Measurements from ENCODE around the gene PIGV. TPM values are rescaled to one million over a fixed set of nuclear protein-coding genes. Genes with fewer than 3 reads are reported as not detected.
"Not testable (repeated sequence)": the region's sequence is repeated elsewhere in the genome, so short reads cannot be mapped to it uniquely, and the experiment has no call there.

The PIGV gene
- total RNA-seq, 2 experiments from 2014 or later: 19.9 to 20.3 TPM

GRCh38 chr1:26794391-26794790 lies 6.6 kb downstream of the PIGV start:
- Mint-ChIP-seq H3K4me1 (ENCODE audit: low read depth) (peaks cover 55% of the 10 kb centered on the region), H3K4me3 (no peak overlapping the region), H3K9me3 (ENCODE audit: insufficient read depth) (no peaks in the 10 kb centered on the region), H3K27me3 (ENCODE audit: low read depth) (no peaks in the 10 kb centered on the region), H3K36me3 (ENCODE audit: low read depth) (peaks cover 62% of the 10 kb centered on the region), H3K27ac (peak overlapping the region; percentile 40)
- ATAC-seq (no peak), DNase-seq (no peak)
- ChIA-PET POLR2A (interaction anchor here (1.3 kb wide), 1 partner anchor 97 kb away, joined by 3 read pairs; no protein-coding TSS in a partner anchor), CTCF (interaction anchor here (1.2 to 1.8 kb wide), 2 partner anchors 31 to 192 kb away, joined by 5 read pairs; partner anchors contain the start of gene ZDHHC18)

GRCh38 chr1:26797627-26798026 lies 9.9 kb downstream of the PIGV start:
- Mint-ChIP-seq H3K27ac (peak overlapping the region; percentile 80), H3K36me3 (ENCODE audit: low read depth) (peaks cover 63% of the 10 kb centered on the region), H3K4me1 (ENCODE audit: low read depth) (peaks cover 59% of the 10 kb centered on the region), H3K4me3 (no peak overlapping the region), H3K27me3 (ENCODE audit: low read depth) (no peaks in the 10 kb centered on the region), H3K9me3 (ENCODE audit: insufficient read depth) (no peaks in the 10 kb centered on the region)
- DNase-seq (no peak), ATAC-seq (no peak)
- CTCF ChIA-PET: interaction anchor here (1.1 to 6.7 kb wide), 3 partner anchors 8 to 196 kb away, joined by 4 to 172 read pairs (median 5); partner anchors contain the start of gene PIGV
- POLR2A ChIA-PET: no interaction called here

GRCh38 chr1:26799479-26800142 lies 11.9 kb downstream of the PIGV start:
- Mint-ChIP-seq H3K27me3 (ENCODE audit: low read depth) (no peaks in the 10 kb centered on the region), H3K4me3 (peak overlapping the region; percentile 74), H3K9me3 (ENCODE audit: insufficient read depth) (no peaks in the 10 kb centered on the region), H3K4me1 (ENCODE audit: low read depth) (peaks cover 51% of the 10 kb centered on the region), H3K36me3 (ENCODE audit: low read depth) (peaks cover 46% of the 10 kb centered on the region), H3K27ac (peak overlapping the region; percentile 90)
- DNase-seq (peak; percentile 54), ATAC-seq (peak; percentile 76)
- POLR2A ChIA-PET: interaction anchor here (0.7 to 4.6 kb wide), 12 partner anchors 10 to 213 kb away, joined by 3 to 111 read pairs (median 4); partner anchors contain the start of gene PIGV
- CTCF ChIA-PET: interaction anchor here (0.6 to 6.7 kb wide), 18 partner anchors 10 to 299 kb away, joined by 3 to 172 read pairs (median 4); partner anchors contain the start of gene PIGV

DNA sequence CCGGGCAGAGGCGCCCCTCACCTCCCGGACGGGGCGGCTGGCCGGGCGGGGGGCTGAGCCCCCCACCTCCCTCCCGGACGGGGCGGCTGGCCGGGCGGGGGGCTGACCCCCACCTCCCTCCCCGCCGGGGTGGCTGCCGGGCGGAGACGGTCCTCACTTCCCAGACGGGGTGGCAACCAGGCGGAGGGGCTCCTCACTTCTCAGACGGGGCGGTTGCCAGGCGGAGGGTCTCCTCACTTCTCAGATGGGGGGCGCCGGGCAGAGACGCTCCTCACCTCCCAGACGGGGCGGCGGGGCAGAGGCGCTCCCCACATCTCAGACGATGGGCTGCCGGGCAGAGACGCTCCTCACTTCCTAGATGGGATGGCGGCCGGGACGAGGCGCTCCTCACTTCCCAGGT lies 16.2 kb downstream of the PIGV start:
- H3K9me3 Mint-ChIP-seq (ENCODE audit: insufficient read depth); CTCF ChIA-PET; H3K27me3 Mint-ChIP-seq (ENCODE audit: low read depth); ATAC-seq; DNase-seq; H3K27ac Mint-ChIP-seq; POLR2A ChIA-PET; H3K4me3 Mint-ChIP-seq: not testable (repeated sequence)
- Mint-ChIP-seq H3K36me3 (ENCODE audit: low read depth) (peaks cover 28% of the 10 kb centered on the region), H3K4me1 (ENCODE audit: low read depth) (peaks cover 42% of the 10 kb centered on the region)

DNA sequence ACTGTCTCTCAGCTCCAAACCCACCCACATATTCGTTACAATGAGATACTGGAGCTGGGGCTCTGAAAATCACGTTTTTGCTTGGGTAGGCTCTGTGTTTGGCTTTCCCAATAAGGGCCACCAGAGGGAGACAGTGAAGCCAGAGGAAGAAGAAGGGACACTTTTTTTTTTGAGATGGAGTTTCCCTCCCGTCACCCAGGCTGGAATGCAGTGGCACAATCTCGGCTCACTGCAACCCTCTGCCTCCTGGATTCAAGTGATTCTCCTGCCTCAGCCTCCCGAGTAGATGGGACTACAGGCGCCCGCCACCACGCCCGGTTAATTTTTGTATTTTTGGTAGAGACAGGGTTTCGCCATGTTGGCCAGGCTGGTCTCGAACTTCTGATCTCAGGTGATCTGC lies 22.4 kb downstream of the PIGV start:
- not testable (repeated sequence) for H3K27me3 Mint-ChIP-seq (ENCODE audit: low read depth); H3K9me3 Mint-ChIP-seq (ENCODE audit: insufficient read depth); H3K4me3 Mint-ChIP-seq; H3K36me3 Mint-ChIP-seq (ENCODE audit: low read depth)
- ChIA-PET CTCF (interaction anchor here (0.6 to 8.3 kb wide), 32 partner anchors 10 to 665 kb away, joined by 3 to 88 read pairs (median 4); partner anchors contain the start of genes GPN2, PIGV and ZDHHC18), POLR2A (interaction anchor here (0.6 to 2.4 kb wide), 7 partner anchors 9 to 164 kb away, joined by 3 to 8 read pairs (median 4); no protein-coding TSS in a partner anchor)
- Mint-ChIP-seq H3K4me1 (ENCODE audit: low read depth) (peaks cover 27% of the 10 kb centered on the region), H3K27ac (peak overlapping the region; percentile 74)
- DNase-seq (peak; percentile 83), ATAC-seq (peak; percentile 80)

DNA sequence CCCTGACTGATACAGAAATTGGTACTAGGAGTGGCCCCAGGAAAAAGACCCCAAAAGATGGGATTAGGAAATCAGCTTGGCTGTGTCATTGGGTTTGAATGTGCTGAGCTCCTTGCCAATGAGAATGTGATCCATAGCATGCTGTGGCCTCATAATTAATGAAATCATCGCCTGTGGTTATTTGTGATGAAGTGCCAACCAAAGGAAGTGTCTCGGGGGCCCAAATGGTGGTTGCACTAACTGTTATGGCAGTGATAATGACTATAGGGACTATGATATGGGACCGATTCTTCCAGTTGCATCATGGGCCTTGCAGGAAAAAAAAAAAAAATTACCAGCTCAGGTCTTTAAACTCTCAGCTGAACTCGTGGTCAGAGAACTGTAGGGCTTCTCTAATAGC lies 23.3 kb downstream of the PIGV start:
- ATAC-seq (no peak), DNase-seq (no peak)
- Mint-ChIP-seq H3K36me3 (ENCODE audit: low read depth) (peaks cover 2% of the 10 kb centered on the region), H3K27me3 (ENCODE audit: low read depth) (no peaks in the 10 kb centered on the region), H3K4me3 (no peak overlapping the region), H3K9me3 (ENCODE audit: insufficient read depth) (no peaks in the 10 kb centered on the region), H3K4me1 (ENCODE audit: low read depth) (peaks cover 21% of the 10 kb centered on the region), H3K27ac (peak overlapping the region; percentile 74)
- ChIA-PET POLR2A (interaction anchor here (0.6 to 2.4 kb wide), 6 partner anchors 10 to 1338 kb away, joined by 4 to 12 read pairs (median 4); partner anchors contain the start of gene PIGV), CTCF (interaction anchor here (0.6 to 8.3 kb wide), 19 partner anchors 9 to 535 kb away, joined by 3 to 88 read pairs (median 6); partner anchors contain the start of genes PIGV and ZDHHC18)

- H3K36me3 Mint-ChIP-seq (ENCODE audit: low read depth): peaks cover 3% of the 10 kb centered on the region
- peaks cover 21% of the 10 kb centered on the region for H3K4me1 Mint-ChIP-seq (ENCODE audit: low read depth)
- no peak for DNase-seq
- no peak for ATAC-seq
- POLR2A ChIA-PET: interaction anchor here (0.6 to 1.6 kb wide), 3 partner anchors 23 to 1338 kb away, joined by 3 to 12 read pairs (median 5); partner anchors contain the start of gene PIGV
- no peaks in the 10 kb centered on the region for H3K9me3 Mint-ChIP-seq (ENCODE audit: insufficient read depth)
- H3K27me3 Mint-ChIP-seq (ENCODE audit: low read depth): no peaks in the 10 kb centered on the region
- CTCF ChIA-PET: interaction anchor here (0.6 to 8.3 kb wide), 13 partner anchors 9 to 536 kb away, joined by 3 to 88 read pairs (median 22); partner anchors contain the start of genes PIGV and ZDHHC18
- H3K4me3 Mint-ChIP-seq: no peak overlapping the region
- H3K27ac Mint-ChIP-seq: no peak overlapping the region
Measured at GRCh38 chr1:26811708-26812107, 24.0 kb downstream of the PIGV start.

DNA sequence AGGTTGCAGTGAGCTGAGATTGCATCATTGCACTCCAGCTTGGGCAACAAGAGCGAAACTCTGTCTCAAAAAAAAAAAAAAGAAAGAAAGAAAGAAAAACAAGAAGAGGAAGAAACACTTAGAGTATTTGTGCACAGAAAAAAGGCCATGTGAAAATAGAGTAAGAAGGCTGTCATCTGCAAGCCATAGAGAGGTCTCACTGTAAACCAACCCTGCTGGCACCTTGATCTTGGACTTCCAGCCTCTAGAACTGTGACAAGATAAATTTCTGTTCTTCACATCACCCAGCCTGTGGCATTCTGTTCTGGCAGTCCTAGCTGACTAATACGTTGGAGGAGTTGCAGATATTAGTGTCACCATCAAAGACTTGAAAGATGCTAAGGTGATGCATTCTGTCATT lies 26.6 kb downstream of the PIGV start:
- ChIA-PET POLR2A (interaction anchor here (0.8 kb wide), 1 partner anchor 15 kb away, joined by 4 read pairs; no protein-coding TSS in a partner anchor), CTCF (no interaction called here)
- Mint-ChIP-seq H3K9me3 (ENCODE audit: insufficient read depth) (no peaks in the 10 kb centered on the region), H3K27me3 (ENCODE audit: low read depth) (no peaks in the 10 kb centered on the region), H3K4me3 (no peak overlapping the region), H3K4me1 (ENCODE audit: low read depth) (peaks cover 21% of the 10 kb centered on the region), H3K27ac (no peak overlapping the region), H3K36me3 (ENCODE audit: low read depth) (peaks cover 2% of the 10 kb centered on the region)
- DNase-seq (no peak), ATAC-seq (no peak)

DNA sequence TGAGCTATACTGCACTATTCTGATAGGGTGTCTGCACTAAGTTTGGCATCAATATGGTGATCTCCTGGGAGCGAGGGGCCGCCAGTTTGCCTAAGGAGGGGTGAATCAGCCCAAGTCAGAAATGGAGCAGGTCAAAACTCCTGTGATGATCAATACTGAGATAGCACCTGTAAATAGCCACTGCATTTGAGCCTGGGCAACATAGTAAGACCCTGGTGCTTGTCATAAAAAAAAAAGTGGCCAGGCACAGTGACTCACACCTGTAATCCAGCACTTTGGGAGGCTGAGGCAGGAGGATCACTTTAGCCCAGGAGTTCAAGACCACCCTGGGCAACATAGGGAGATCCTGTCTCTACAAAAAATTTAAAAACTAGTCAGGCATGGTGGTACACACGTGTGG lies 27.1 kb downstream of the PIGV start:
- ATAC-seq: no peak

DNA sequence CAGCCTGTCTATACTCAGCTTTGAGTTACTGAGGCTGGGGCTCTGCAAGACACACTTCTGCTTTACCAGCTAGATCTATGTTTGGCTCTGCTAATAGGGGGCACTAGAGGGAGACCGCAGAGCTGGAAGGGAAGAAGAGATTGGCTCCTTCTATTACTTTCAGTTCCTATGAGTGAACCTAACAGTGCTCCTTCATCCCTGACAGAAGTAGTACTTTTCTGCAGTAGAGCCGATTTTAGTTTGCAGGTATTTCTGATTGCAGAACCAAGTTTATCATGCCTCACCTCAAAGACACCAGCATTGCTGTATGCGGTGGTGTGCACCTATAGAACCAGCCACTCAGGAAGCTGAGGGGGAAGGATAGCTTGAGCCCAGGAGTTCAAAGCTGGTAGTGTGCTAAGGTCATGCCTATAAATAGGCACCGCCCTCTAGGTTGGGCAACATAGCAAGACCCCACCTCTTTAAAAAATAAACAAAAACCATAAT lies 33.1 kb downstream of the PIGV start:
- Mint-ChIP-seq H3K36me3 (ENCODE audit: low read depth) (peaks cover 2% of the 10 kb centered on the region), H3K27me3 (ENCODE audit: low read depth) (no peaks in the 10 kb centered on the region), H3K27ac (peak overlapping the region; percentile 80), H3K9me3 (ENCODE audit: insufficient read depth) (no peaks in the 10 kb centered on the region), H3K4me3 (peak overlapping the region; percentile 70), H3K4me1 (ENCODE audit: low read depth) (peaks cover 25% of the 10 kb centered on the region)
- ChIA-PET CTCF (interaction anchor here (0.6 to 4.3 kb wide), 24 partner anchors 10 to 321 kb away, joined by 3 to 54 read pairs (median 4); no protein-coding TSS in a partner anchor), POLR2A (interaction anchor here (0.7 to 1.6 kb wide), 7 partner anchors 9 to 80 kb away, joined by 3 to 20 read pairs (median 5); partner anchors contain the start of genes GPATCH3 and PIGV)
- peak; percentile 93 for ATAC-seq
- DNase-seq: peak; percentile 64

More for the DNA sequence above, 27.1 kb downstream of the PIGV start:
- no peak for DNase-seq
- ChIA-PET POLR2A (interaction anchor here (0.8 kb wide), 1 partner anchor 15 kb away, joined by 4 read pairs; no protein-coding TSS in a partner anchor), CTCF (interaction anchor here (1.1 to 1.2 kb wide), 2 partner anchors 10 to 18 kb away, joined by 3 to 4 read pairs; no protein-coding TSS in a partner anchor)
- H3K27ac Mint-ChIP-seq: no peak overlapping the region
- peaks cover 18% of the 10 kb centered on the region for H3K4me1 Mint-ChIP-seq (ENCODE audit: low read depth)
- H3K36me3 Mint-ChIP-seq (ENCODE audit: low read depth): peaks cover 2% of the 10 kb centered on the region
- H3K27me3 Mint-ChIP-seq (ENCODE audit: low read depth): no peaks in the 10 kb centered on the region
- H3K4me3 Mint-ChIP-seq: no peak overlapping the region
- H3K9me3 Mint-ChIP-seq (ENCODE audit: insufficient read depth): no peaks in the 10 kb centered on the region

GRCh38 chr1:26822737-26823395 lies 35.1 kb downstream of the PIGV start:
- DNase-seq (no peak), ATAC-seq (no peak)
- ChIA-PET CTCF (interaction anchor here (1.5 to 5.0 kb wide), 5 partner anchors 9 to 33 kb away, joined by 4 to 54 read pairs (median 11); no protein-coding TSS in a partner anchor), POLR2A (interaction anchor here (0.9 to 1.1 kb wide), 3 partner anchors 11 to 42 kb away, joined by 3 to 4 read pairs (median 3); partner anchors contain the start of gene PIGV)
- Mint-ChIP-seq H3K36me3 (ENCODE audit: low read depth) (peaks cover 7% of the 10 kb centered on the region), H3K9me3 (ENCODE audit: insufficient read depth) (no peaks in the 10 kb centered on the region), H3K4me3 (no peak overlapping the region), H3K4me1 (ENCODE audit: low read depth) (peaks cover 36% of the 10 kb centered on the region), H3K27me3 (ENCODE audit: low read depth) (no peaks in the 10 kb centered on the region), H3K27ac (no peak overlapping the region)

Data from activated CD8-positive, alpha-beta T cell treated with anti-CD3 and anti-CD28 coated beads, Interleukin-2, amount 10 ng/mL, durations not matched to agents 7 days and 5 days (primary cell).